Nephron (organoid): ENCODE results near the gene PIK3C2G.

Experiments
- H3K27ac Mint-ChIP-seq, 3 experiments: 2 replicates each; pipeline ENCODE4 v1.8.0; 2020; ENCODE audit warnings: mixed read lengths in 3 of 3, mild to moderate bottlenecking in 2 of 3, moderate library complexity in 1 of 3
- H3K27me3 Mint-ChIP-seq: 2 replicates; pipeline ENCODE4 v1.8.0; 2021; ENCODE audit warnings: low read depth, mild to moderate bottlenecking, moderate library complexity, mixed read lengths
- H3K36me3 Mint-ChIP-seq: 2 replicates; pipeline ENCODE4 v1.8.0; 2020; ENCODE audit warnings: low read depth, mixed read lengths
- H3K4me1 Mint-ChIP-seq: 2 replicates; pipeline ENCODE4 v1.8.0; 2020; ENCODE audit warnings: mixed read lengths
- H3K4me3 Mint-ChIP-seq, 3 experiments: 2 replicates each; pipeline ENCODE4 v1.8.0; 2020; ENCODE audit warnings: mild to moderate bottlenecking in 3 of 3, mixed read lengths in 3 of 3, moderate library complexity in 2 of 3
- H3K9me3 Mint-ChIP-seq: 2 replicates; pipeline ENCODE4 v1.8.0; 2020; ENCODE audit warnings: mixed read lengths
- TF ChIP-seq, protein P1 (sequence below), 3 experiments: fragments of 200-600 bp; sonication (generic); IDR thresholded peaks; one replicate each; pipeline ENCODE4 v1.5.0; 2021; ENCODE audit warnings: antibody characterized with exemption in 3 of 3; ENCODE audit not compliant: unreplicated experiment in 3 of 3

The PIK3C2G gene

DNA sequence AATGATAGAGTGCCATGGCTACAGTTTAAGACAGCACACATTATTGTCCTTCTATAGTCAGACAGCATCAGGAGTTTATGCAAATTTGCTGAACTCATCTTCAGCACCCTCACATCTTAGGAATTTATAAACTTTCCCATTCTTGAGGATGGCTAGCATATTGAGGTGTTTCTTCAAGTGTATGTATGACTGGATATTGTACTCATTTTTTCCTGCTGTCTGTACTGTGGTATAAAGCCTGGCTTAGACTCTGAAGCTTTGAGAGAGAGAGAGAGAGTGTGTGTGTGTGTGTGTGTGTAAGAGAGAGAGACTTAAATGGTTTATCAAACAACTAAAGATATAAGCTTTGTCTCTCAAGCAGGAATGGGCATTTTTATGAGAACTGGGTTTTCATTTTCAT is 161.6 kb downstream of the PIK3C2G start:
- TF ChIP-seq, protein P1, sequence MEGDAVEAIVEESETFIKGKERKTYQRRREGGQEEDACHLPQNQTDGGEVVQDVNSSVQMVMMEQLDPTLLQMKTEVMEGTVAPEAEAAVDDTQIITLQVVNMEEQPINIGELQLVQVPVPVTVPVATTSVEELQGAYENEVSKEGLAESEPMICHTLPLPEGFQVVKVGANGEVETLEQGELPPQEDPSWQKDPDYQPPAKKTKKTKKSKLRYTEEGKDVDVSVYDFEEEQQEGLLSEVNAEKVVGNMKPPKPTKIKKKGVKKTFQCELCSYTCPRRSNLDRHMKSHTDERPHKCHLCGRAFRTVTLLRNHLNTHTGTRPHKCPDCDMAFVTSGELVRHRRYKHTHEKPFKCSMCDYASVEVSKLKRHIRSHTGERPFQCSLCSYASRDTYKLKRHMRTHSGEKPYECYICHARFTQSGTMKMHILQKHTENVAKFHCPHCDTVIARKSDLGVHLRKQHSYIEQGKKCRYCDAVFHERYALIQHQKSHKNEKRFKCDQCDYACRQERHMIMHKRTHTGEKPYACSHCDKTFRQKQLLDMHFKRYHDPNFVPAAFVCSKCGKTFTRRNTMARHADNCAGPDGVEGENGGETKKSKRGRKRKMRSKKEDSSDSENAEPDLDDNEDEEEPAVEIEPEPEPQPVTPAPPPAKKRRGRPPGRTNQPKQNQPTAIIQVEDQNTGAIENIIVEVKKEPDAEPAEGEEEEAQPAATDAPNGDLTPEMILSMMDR (IDR thresholded peaks at IDR 0.05; ENCODE audit: unreplicated experiment in 3 of 3) = no peak
- Mint-ChIP-seq H3K36me3 (no peaks in the 10 kb centered on the region), H3K27ac (no peak overlapping the region), H3K4me1 (no peaks in the 10 kb centered on the region), H3K4me3 (no peak overlapping the region), H3K9me3 (peaks cover 3% of the 10 kb centered on the region), H3K27me3 (no peaks in the 10 kb centered on the region)

DNA sequence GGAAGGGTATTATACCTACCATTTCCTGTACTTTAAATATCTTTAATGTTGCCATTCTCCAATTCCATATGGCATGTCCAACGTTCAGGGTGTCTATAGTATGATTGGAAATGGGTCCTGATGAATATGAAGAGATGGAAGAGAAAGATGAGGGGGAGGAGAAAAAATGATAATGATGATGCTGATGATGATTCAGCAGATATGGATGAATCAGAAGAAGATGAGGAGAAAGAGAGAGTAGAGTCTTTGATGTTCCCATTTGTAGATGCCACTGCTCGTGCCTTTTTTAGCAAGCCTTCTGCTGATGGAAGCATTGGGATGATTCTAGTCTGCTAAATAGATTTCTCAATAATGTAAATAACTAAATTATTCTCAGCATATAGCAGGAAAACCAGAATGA is 163.5 kb downstream of the PIK3C2G start:
- H3K36me3 Mint-ChIP-seq = no peaks in the 10 kb centered on the region
- H3K4me1 Mint-ChIP-seq = peaks cover 6% of the 10 kb centered on the region
- H3K27me3 Mint-ChIP-seq = peaks cover 3% of the 10 kb centered on the region
- TF ChIP-seq, protein P1 (IDR thresholded peaks at IDR 0.05; ENCODE audit: unreplicated experiment in 3 of 3) = no peak
- no peak overlapping the region for H3K4me3 Mint-ChIP-seq
- H3K27ac Mint-ChIP-seq = no peak overlapping the region
- peaks cover 3% of the 10 kb centered on the region for H3K9me3 Mint-ChIP-seq

DNA sequence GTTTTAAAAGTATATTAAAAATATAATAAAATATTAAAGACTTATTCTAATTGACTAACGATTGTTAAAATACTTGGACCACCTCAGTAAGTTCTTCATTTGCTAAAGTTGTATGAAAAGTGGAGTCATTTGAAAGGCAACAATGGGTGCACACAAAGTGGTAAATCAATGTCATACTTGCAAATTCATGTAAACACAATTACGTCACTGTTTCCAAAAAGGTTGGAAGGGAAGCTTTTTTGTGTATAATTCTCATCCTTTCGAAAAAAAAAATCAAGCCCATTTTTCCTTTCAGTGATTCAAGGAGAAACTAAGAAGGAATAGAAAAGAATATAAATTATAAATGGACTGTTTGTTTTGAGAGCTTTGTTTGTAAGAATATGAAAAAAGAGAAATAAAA is 166.2 kb downstream of the PIK3C2G start:
- Mint-ChIP-seq H3K27me3 (peaks cover 3% of the 10 kb centered on the region), H3K4me3 (no peak overlapping the region)

DNA sequence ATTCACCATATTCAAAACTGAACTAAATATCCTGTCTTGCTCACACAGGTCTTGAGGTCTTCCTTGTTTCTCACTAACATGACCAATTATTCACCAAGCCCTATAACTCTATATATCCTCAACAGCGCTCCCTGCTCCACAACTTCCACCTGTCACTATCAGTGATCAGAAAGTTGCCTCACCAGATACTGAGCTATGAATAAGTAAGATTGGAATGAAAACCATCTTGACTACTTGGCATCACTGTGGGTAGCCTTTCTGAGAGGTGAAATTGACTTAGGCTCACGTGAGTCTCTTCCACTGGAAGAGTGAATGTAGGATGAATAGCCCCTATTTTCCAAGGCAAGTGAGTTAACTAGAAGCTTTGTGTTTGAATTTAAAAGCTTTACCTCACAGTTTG is 167.1 kb downstream of the PIK3C2G start:
- H3K36me3 Mint-ChIP-seq = no peaks in the 10 kb centered on the region
- no peak overlapping the region for H3K27ac Mint-ChIP-seq
- H3K4me1 Mint-ChIP-seq = peaks cover 24% of the 10 kb centered on the region
- peaks cover 3% of the 10 kb centered on the region for H3K9me3 Mint-ChIP-seq
- H3K4me3 Mint-ChIP-seq = no peak overlapping the region
- peaks cover 3% of the 10 kb centered on the region for H3K27me3 Mint-ChIP-seq
- TF ChIP-seq, protein P1 (IDR thresholded peaks at IDR 0.05; ENCODE audit: unreplicated experiment in 3 of 3) = no peak

More for the DNA sequence above, 166.2 kb downstream of the PIK3C2G start:
- Mint-ChIP-seq H3K36me3 (no peaks in the 10 kb centered on the region), H3K4me1 (peaks cover 24% of the 10 kb centered on the region), H3K9me3 (peaks cover 3% of the 10 kb centered on the region), H3K27ac (no peak overlapping the region)
- TF ChIP-seq, protein P1 (IDR thresholded peaks at IDR 0.05; ENCODE audit: unreplicated experiment in 3 of 3) = no peak

DNA sequence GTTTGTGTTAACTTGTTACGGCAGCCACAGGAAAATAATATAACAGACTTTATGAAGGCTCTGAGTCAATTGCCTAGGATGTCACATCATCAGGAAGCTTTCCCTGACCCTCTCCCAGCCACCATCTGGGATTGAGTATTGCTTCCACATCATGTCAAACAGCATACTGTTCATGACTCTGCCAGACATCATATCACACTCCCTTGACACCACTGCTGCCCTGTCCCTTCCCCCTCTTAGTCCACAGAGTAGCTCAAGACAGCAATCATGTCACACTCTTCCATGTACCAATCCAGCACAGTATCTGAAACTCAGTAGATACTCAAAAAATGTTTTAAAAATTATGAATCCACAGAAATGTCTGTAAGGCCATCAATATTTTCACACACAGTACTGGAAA is 168.0 kb downstream of the PIK3C2G start:
- Mint-ChIP-seq H3K4me1 (peaks cover 24% of the 10 kb centered on the region), H3K9me3 (peaks cover 3% of the 10 kb centered on the region), H3K27me3 (peaks cover 3% of the 10 kb centered on the region), H3K27ac (peak overlapping the region in 1 of 3 experiments; percentile 6), H3K4me3 (no peak overlapping the region), H3K36me3 (no peaks in the 10 kb centered on the region)
- TF ChIP-seq, protein P1 (IDR thresholded peaks at IDR 0.05; ENCODE audit: unreplicated experiment in 3 of 3) = no peak

DNA sequence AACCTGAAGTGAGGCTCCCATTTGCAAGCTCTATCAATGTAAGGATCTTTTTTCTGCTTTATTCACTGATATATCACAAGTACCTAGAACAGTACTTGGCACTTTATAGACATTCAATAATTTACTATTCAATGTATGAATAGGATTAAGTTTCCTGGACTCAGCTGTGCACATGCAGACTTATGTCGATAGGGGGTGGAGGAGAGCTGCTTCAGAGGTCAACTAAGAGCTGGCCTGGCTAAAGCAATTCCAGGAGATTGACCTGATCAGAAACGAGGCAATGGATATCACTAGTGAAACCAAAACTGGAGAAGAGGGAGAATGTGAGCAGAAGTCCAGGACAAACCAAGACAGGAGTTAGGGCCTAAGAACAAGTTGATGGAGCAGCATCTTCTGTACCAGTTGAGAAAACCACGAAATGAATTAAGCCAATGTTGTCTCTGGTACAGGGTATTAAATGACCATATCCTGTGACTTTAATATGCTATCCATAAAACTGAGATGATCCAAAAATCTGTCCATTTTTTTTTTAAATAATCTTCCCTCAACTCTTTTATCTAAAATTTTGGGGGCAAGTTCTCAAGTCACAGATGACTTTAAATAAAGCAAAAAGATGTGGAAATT is 169.2 kb downstream of the PIK3C2G start:
- H3K36me3 Mint-ChIP-seq = no peaks in the 10 kb centered on the region
- H3K4me3 Mint-ChIP-seq = no peak overlapping the region
- TF ChIP-seq, protein P1 (IDR thresholded peaks at IDR 0.05; ENCODE audit: unreplicated experiment in 3 of 3) = peak; percentile 52 to 72 (median 67)
- H3K9me3 Mint-ChIP-seq = no peaks in the 10 kb centered on the region
- H3K4me1 Mint-ChIP-seq = peaks cover 24% of the 10 kb centered on the region
- H3K27me3 Mint-ChIP-seq = peaks cover 3% of the 10 kb centered on the region
- peak overlapping the region; percentile 6 to 26 (median 7) for H3K27ac Mint-ChIP-seq
